Neuronal stem cell (in vitro differentiated cells): Measurements from ENCODE around the gene EFHD1.

Source experiments
- DNase-seq: peaks from one replicate; pipeline ENCODE4 v3.0.0-alpha.2; 2013; ENCODE audit warnings: low spot score
- H2AFZ ChIP-seq: one replicate; pipeline ENCODE4 v1.6.1; 2013; ENCODE audit warnings: mild to moderate bottlenecking, low read length, inconsistent platforms
- H2AK5ac ChIP-seq: 2 replicates; pipeline ENCODE4 v1.6.1; 2013; ENCODE audit warnings: low read depth, mild to moderate bottlenecking, inconsistent platforms, low read length, moderate library complexity, mixed read lengths
- H2BK120ac ChIP-seq: 2 replicates; pipeline ENCODE4 v1.6.1; 2013; ENCODE audit warnings: low read depth, mild to moderate bottlenecking, inconsistent platforms, low read length, moderate library complexity, mixed read lengths
- H2BK12ac ChIP-seq: one replicate; pipeline ENCODE4 v1.6.1; 2013; ENCODE audit warnings: low read length, inconsistent platforms
- H2BK15ac ChIP-seq: 2 replicates; pipeline ENCODE4 v1.6.1; 2013; ENCODE audit warnings: mild to moderate bottlenecking, low read length, inconsistent platforms, mixed read lengths
- H2BK5ac ChIP-seq: one replicate; pipeline ENCODE4 v1.6.1; 2013; ENCODE audit warnings: inconsistent platforms, mild to moderate bottlenecking, low read length, moderate library complexity
- H3K14ac ChIP-seq: one replicate; pipeline ENCODE4 v1.6.1; 2013; ENCODE audit warnings: low read length, inconsistent platforms
- H3K18ac ChIP-seq: 2 replicates; pipeline ENCODE4 v1.6.1; 2013; ENCODE audit warnings: low read length, inconsistent platforms
- H3K23ac ChIP-seq: 2 replicates; pipeline ENCODE4 v1.6.1; 2013; ENCODE audit warnings: low read depth, mild to moderate bottlenecking, mixed read lengths, low read length, inconsistent platforms; ENCODE audit not compliant: poor library complexity
- H3K27ac ChIP-seq: replicated peaks from 3 replicates; pipeline ENCODE4 v1.5.1; 2013; ENCODE audit warnings: low read length, inconsistent platforms
- H3K27me3 ChIP-seq, 3 experiments: 2 replicates each; pipeline ENCODE4 v1.6.1; 2013; ENCODE audit warnings: low read length in 3 of 3, mild to moderate bottlenecking in 2 of 3, inconsistent platforms in 1 of 3, low read depth in 1 of 3, mixed read lengths in 1 of 3, moderate library complexity in 1 of 3; ENCODE audit not compliant: control insufficient read depth in 3 of 3, insufficient read depth in 3 of 3
- H3K36me3 ChIP-seq, 2 donors: replicated peaks in 1 of 2; 2 replicates each; pipeline ENCODE4 v1.6.1; 2013; ENCODE audit warnings: low read length in 2 of 2; ENCODE audit not compliant: control insufficient read depth in 2 of 2, insufficient read depth in 2 of 2
- H3K4ac ChIP-seq: 2 replicates; pipeline ENCODE4 v1.6.1; 2013; ENCODE audit warnings: inconsistent platforms, mild to moderate bottlenecking, low read length, moderate library complexity
- H3K4me1 ChIP-seq, 2 donors: 1 replicate in 1 of 2; 2 replicates in 1 of 2; pipeline ENCODE4 v1.6.1; 2013; ENCODE audit warnings: low read length in 2 of 2, low read depth in 1 of 2; ENCODE audit not compliant: control insufficient read depth in 2 of 2, insufficient read depth in 1 of 2
- H3K4me2 ChIP-seq: one replicate; pipeline ENCODE4 v1.6.1; 2013; ENCODE audit warnings: mild to moderate bottlenecking, low read length, inconsistent platforms; ENCODE audit not compliant: insufficient read depth, poor library complexity, severe bottlenecking
- H3K4me3 ChIP-seq, 2 donors: 2 replicates each; pipeline ENCODE4 v1.5.1; 2013; ENCODE audit warnings: low read length in 2 of 2, mild to moderate bottlenecking in 2 of 2, inconsistent platforms in 1 of 2, moderate library complexity in 1 of 2
- H3K79me1 ChIP-seq: one replicate; pipeline ENCODE4 v1.6.1; 2013; ENCODE audit warnings: low read depth, mild to moderate bottlenecking, inconsistent platforms, low read length, moderate library complexity
- H3K9ac ChIP-seq: one replicate; pipeline ENCODE4 v1.6.1; 2013; ENCODE audit warnings: mild to moderate bottlenecking, low read depth, low read length, inconsistent platforms; ENCODE audit not compliant: poor library complexity
- H3K9me3 ChIP-seq, 2 donors: replicated peaks in 1 of 2; 2 replicates each; pipeline versions ENCODE3 to v1.6.1; 2013; ENCODE audit warnings: low read length in 2 of 2, mild to moderate bottlenecking in 2 of 2, inconsistent platforms in 1 of 2, low read depth in 1 of 2, mixed read lengths in 1 of 2, moderate library complexity in 1 of 2; ENCODE audit not compliant: control insufficient read depth in 2 of 2, insufficient read depth in 1 of 2
- H4K8ac ChIP-seq: one replicate; pipeline ENCODE4 v1.6.1; 2013; ENCODE audit warnings: low read depth, mild to moderate bottlenecking, inconsistent platforms, low read length, moderate library complexity
- H4K91ac ChIP-seq: one replicate; pipeline ENCODE4 v1.6.1; 2013; ENCODE audit warnings: low read length, low read depth, mild to moderate bottlenecking, inconsistent platforms; ENCODE audit not compliant: poor library complexity
- WGBS, 2 donors: extraction: QIAGEN DNeasy Blood & Tissue Kit; methylation state at CpG; one replicate each; pipeline ENCODE4 v1.1.7; 2013; ENCODE audit warnings: missing lambda C conversion rate in 2 of 2, mixed read lengths in 1 of 2; ENCODE audit not compliant: insufficient read length in 2 of 2, insufficient replicate concordance in 1 of 2; ENCODE audit errors: extremely low coverage in 2 of 2; 5-methylcytosine and 5-hydroxymethylcytosine counted together

EFHD1 gene

GRCh38 chr2:232668805-232669444, 35.5 kb downstream of the EFHD1 start:
- Histone ChIP-seq H3K4me3 (no peak overlapping the region), H2AFZ (peak overlapping the region; percentile 81), H2BK12ac (no peak overlapping the region), H3K14ac (no peak overlapping the region), H3K9ac (no peak overlapping the region), H3K27ac (no peak overlapping the region), H3K9me3 (no peaks in the 10 kb centered on the region), H3K4me2 (no peak overlapping the region), H3K4ac (no peak overlapping the region), H2AK5ac (no peak overlapping the region), H2BK120ac (no peak overlapping the region), H3K27me3 (no peaks in the 10 kb centered on the region), H4K8ac (no peak overlapping the region), H3K79me1 (no peaks in the 10 kb centered on the region), H3K23ac (no peak overlapping the region), H3K18ac (no peak overlapping the region), H3K4me1 (peaks cover 8 to 9% of the 10 kb centered on the region in 2 donors), H3K36me3 (no peaks in the 10 kb centered on the region), H2BK5ac (no peak overlapping the region), H2BK15ac (no peak overlapping the region), H4K91ac (no peak overlapping the region)
- no CpG with 5 or more reads among the region's 17 CpGs for WGBS, 2 donors
- no peak for DNase-seq

GRCh38 chr2:232672588-232672987, 39.2 kb downstream of the EFHD1 start:
- no peak overlapping the region for H2BK15ac ChIP-seq
- H3K36me3 ChIP-seq: no peaks in the 10 kb centered on the region
- H4K8ac ChIP-seq: no peak overlapping the region
- H3K79me1 ChIP-seq: no peaks in the 10 kb centered on the region
- H2AFZ ChIP-seq: no peak overlapping the region
- H2BK5ac ChIP-seq: no peak overlapping the region
- H3K4me3 ChIP-seq: peak overlapping the region in 1 of 2 donors; percentile 62
- H2BK12ac ChIP-seq: no peak overlapping the region
- no peak overlapping the region for H3K4me2 ChIP-seq
- H3K27ac ChIP-seq: no peak overlapping the region
- DNase-seq: no peak
- H3K9me3 ChIP-seq: no peaks in the 10 kb centered on the region
- no peak overlapping the region for H2AK5ac ChIP-seq
- H3K14ac ChIP-seq: no peak overlapping the region
- no peak overlapping the region for H3K18ac ChIP-seq
- H4K91ac ChIP-seq: peak overlapping the region; percentile 6
- H3K4me1 ChIP-seq: peaks cover 5 to 8% of the 10 kb centered on the region in 2 donors
- H3K23ac ChIP-seq: no peak overlapping the region
- WGBS, 2 donors: no CpG with 5 or more reads among the region's 1 CpG
- no peak overlapping the region for H3K9ac ChIP-seq
- H2BK120ac ChIP-seq: no peak overlapping the region
- H3K27me3 ChIP-seq: no peaks in the 10 kb centered on the region
- no peak overlapping the region for H3K4ac ChIP-seq

- WGBS, 2 donors: no CpG with 5 or more reads among the region's 6 CpGs
- Histone ChIP-seq H4K8ac (no peak overlapping the region), H3K23ac (no peak overlapping the region), H3K9me3 (no peaks in the 10 kb centered on the region), H4K91ac (no peak overlapping the region), H3K4ac (no peak overlapping the region), H2AK5ac (no peak overlapping the region), H3K27ac (no peak overlapping the region), H2AFZ (no peak overlapping the region), H3K4me3 (no peak overlapping the region), H3K4me1 (no peaks in the 10 kb centered on the region), H2BK120ac (no peak overlapping the region), H3K14ac (no peak overlapping the region), H3K18ac (no peak overlapping the region), H2BK5ac (no peak overlapping the region), H2BK12ac (no peak overlapping the region), H3K27me3 (no peaks in the 10 kb centered on the region), H3K36me3 (no peaks in the 10 kb centered on the region), H3K4me2 (no peak overlapping the region), H2BK15ac (no peak overlapping the region), H3K9ac (no peak overlapping the region), H3K79me1 (no peaks in the 10 kb centered on the region)
- DNase-seq: no peak
Observed at GRCh38 chr2:232674491-232674890, 41.1 kb downstream of the EFHD1 start.

- no peaks in the 10 kb centered on the region for H3K79me1 ChIP-seq
- H3K4me2 ChIP-seq: no peak overlapping the region
- H4K8ac ChIP-seq: no peak overlapping the region
- no peak overlapping the region for H3K23ac ChIP-seq
- no peak overlapping the region for H2BK12ac ChIP-seq
- no peak overlapping the region for H4K91ac ChIP-seq
- H3K36me3 ChIP-seq: no peaks in the 10 kb centered on the region
- no peak overlapping the region for H2BK120ac ChIP-seq
- H3K4me1 ChIP-seq: no peaks in the 10 kb centered on the region
- no peak overlapping the region for H3K14ac ChIP-seq
- no peak overlapping the region for H3K4ac ChIP-seq
- H2BK5ac ChIP-seq: no peak overlapping the region
- no peak for DNase-seq
- H3K9me3 ChIP-seq: no peaks in the 10 kb centered on the region
- H3K9ac ChIP-seq: no peak overlapping the region
- H3K27me3 ChIP-seq: no peaks in the 10 kb centered on the region
- no peak overlapping the region for H2AFZ ChIP-seq
- no peak overlapping the region for H3K18ac ChIP-seq
- H2AK5ac ChIP-seq: no peak overlapping the region
- H3K4me3 ChIP-seq: no peak overlapping the region
- H2BK15ac ChIP-seq: no peak overlapping the region
- no CpG with 5 or more reads among the region's 10 CpGs for WGBS, 2 donors
- no peak overlapping the region for H3K27ac ChIP-seq
Observed at GRCh38 chr2:232675381-232675780, 42.0 kb downstream of the EFHD1 start.
